Spleen (tissue), 11 donors: ENCODE data around the gene PCYT2. TPM values are rescaled to one million over a fixed set of nuclear protein-coding genes. Genes with fewer than 3 reads are reported as not detected.
"Not testable (repeated sequence)": the region's sequence is repeated elsewhere in the genome, so short reads cannot be mapped to it uniquely, and the experiment has no call there.

ENCODE experiments used
- DNase-seq: peaks from one replicate; pipeline ENCODE4 v3.0.0-alpha.2; 2020
- H3K27ac ChIP-seq, 8 donors: fragments of 200-600 bp; sonication (generic) in 7 of 8; 1 replicate in 4 of 8; 2 replicates in 4 of 8; pipeline versions ENCODE4 v1.5.0 to v1.8.0; 2016 to 2021; ENCODE audit warnings: inconsistent platforms in 4 of 8, mild to moderate bottlenecking in 4 of 8, moderate library complexity in 1 of 8
- H3K27me3 ChIP-seq, 7 donors: fragments of 200-600 bp; sonication (generic) in 6 of 7; replicated peaks in 1 of 7; 1 replicate in 4 of 7; 2 replicates in 3 of 7; pipeline versions ENCODE4 v1.5.0 to v1.8.0; 2016 to 2021; ENCODE audit warnings: inconsistent platforms in 3 of 7, mild to moderate bottlenecking in 1 of 7
- H3K36me3 ChIP-seq, 6 donors: fragments of 200-600 bp; sonication (generic) in 5 of 6; 1 replicate in 4 of 6; 2 replicates in 2 of 6; pipeline versions ENCODE4 v1.5.0 to v1.8.0; 2016 to 2021; ENCODE audit warnings: inconsistent platforms in 2 of 6
- H3K4me1 ChIP-seq, 6 donors: fragments of 200-600 bp; sonication (generic) in 5 of 6; 1 replicate in 3 of 6; 2 replicates in 3 of 6; pipeline versions ENCODE4 v1.5.0 to v1.8.0; 2016 to 2021; ENCODE audit warnings: inconsistent platforms in 3 of 6
- H3K4me3 ChIP-seq, 8 donors: fragments of 200-600 bp; sonication (generic) in 7 of 8; 1 replicate in 4 of 8; 2 replicates in 4 of 8; pipeline versions ENCODE4 v1.5.0 to v1.8.0; 2016 to 2021; ENCODE audit warnings: inconsistent platforms in 4 of 8, mild to moderate bottlenecking in 4 of 8, moderate library complexity in 2 of 8
- H3K9me3 ChIP-seq, 8 donors: fragments of 200-600 bp; sonication (generic) in 7 of 8; 1 replicate in 4 of 8; 2 replicates in 4 of 8; pipeline versions ENCODE4 v1.5.0 to v1.8.0; 2016 to 2021; ENCODE audit warnings: inconsistent platforms in 4 of 8
- CTCF ChIP-seq, 11 experiments: fragments of 200-600 bp in 7 of 11; fragments of 450-650 bp in 4 of 11; sonication (generic) in 4 of 11; IDR thresholded peaks in 8 of 11; conservative IDR thresholded peaks in 3 of 11; 1 replicate in 7 of 11; 2 replicates in 4 of 11; pipeline versions ENCODE4 v1.4.0 to v1.8.0; 2016 to 2021; ENCODE audit warnings: antibody characterized with exemption in 11 of 11, inconsistent platforms in 4 of 11, mild to moderate bottlenecking in 1 of 11
- POLR2A ChIP-seq, 3 donors: fragments of 450-650 bp; IDR thresholded peaks; one replicate each; pipeline ENCODE4 v1.5.1; 2017; ENCODE audit warnings: antibody characterized with exemption in 3 of 3, mild to moderate bottlenecking in 1 of 3
- POLR2AphosphoS5 ChIP-seq, 3 donors: sonication (generic); formaldehyde crosslinking; IDR thresholded peaks; one replicate each; pipeline ENCODE4 v1.5.1; 2017; ENCODE audit warnings: antibody characterized with exemption in 3 of 3
- WGBS, 5 donors: extraction: QIAGEN DNeasy Blood & Tissue Kit in 3 of 5; methylation state at CpG; one replicate each; pipeline versions ENCODE4 v1.1.5 to v1.1.7; 2013 to 2018; 5-methylcytosine and 5-hydroxymethylcytosine counted together
- intact Hi-C: fragments of 100-400 bp; cut with DNase I; formaldehyde crosslinking; loops from one replicate; pipeline ENCODE4 v1.15.0; 2023; ENCODE audit warnings: low total_unique reads
- polyA plus RNA-seq, 3 donors: library from polyadenylated mRNA; stranded (reverse); fragments of 200-250 nt; gene quantifications; one replicate each; pipeline ENCODE4 v1.2.1, GENCODE V29; 2013
- total RNA-seq, 7 donors: library from RNA; depleted of rRNA in 3 of 7; stranded (reverse); fragments of >200 nt in 3 of 7; fragmentation: NEBNext Ultra II Directional in 4 of 7; extraction: Animal tissue kit (Norgen Biotek cat#: 25700) in 4 of 7; gene quantifications; one replicate each; pipeline versions ENCODE4 v1.1.0 to v1.2.1, GENCODE V29; 2016 to 2021
- donor health status: healthy with polysubstance abuse.
- donor health status: DM: no; HTN: no; CAD: no; lungs with moderate emphysema.
- donor health status: DM: no; HTN: no; CAD: no.
- donor health status: Bipolar disorder and iron deficiency.
- donor health status: healthy.
- donor health status: DM: no; HTN: no; CAD: no.
- donor health status: DM: yes; HTN: yes; CAD: no.

Gene PCYT2
- total and polyA plus RNA-seq, 10 donors = 12.5 to 25.5 (median 16.2) TPM

- Histone ChIP-seq H3K27me3 (no peaks in the 10 kb centered on the region), H3K36me3 (peaks cover 0 to 42% (median 20%) of the 10 kb centered on the region in 6 donors), H3K9me3 (no peaks in the 10 kb centered on the region), H3K4me1 (peaks cover 34 to 97% (median 77%) of the 10 kb centered on the region in 6 donors), H3K27ac (peak overlapping the region in 6 of 8 donors; percentile 46 to 98 (median 96)), H3K4me3 (peak overlapping the region in 2 of 8 donors; percentile 39 to 61)
- WGBS, 5 donors = 91 to 95% (median 93%) methylated on average over 23 of the region's 23 CpGs
- no peak for DNase-seq
- intact Hi-C loops = no loop called here
- TF ChIP-seq POLR2AphosphoS5 (IDR thresholded peaks at IDR 0.05) (no peak), CTCF (IDR thresholded peaks at IDR 0.05 in 8 of 11, conservative IDR thresholded peaks at IDR 0.05 in 3 of 11) (no peak), POLR2A (IDR thresholded peaks at IDR 0.05) (no peak)
Measured at GRCh38 chr17:81921996-81922565, 10.9 kb upstream of the PCYT2 start.

GRCh38 chr17:81921537-81921862 lies 10.3 kb upstream of the PCYT2 start:
- peaks cover 39 to 97% (median 81%) of the 10 kb centered on the region in 6 donors for H3K4me1 ChIP-seq
- WGBS, 5 donors = 48 to 85% (median 57%) methylated on average over 3 of the region's 3 CpGs

GRCh38 chr17:81920612-81921536 lies 9.7 kb upstream of the PCYT2 start:
- H3K9me3 ChIP-seq = no peaks in the 10 kb centered on the region
- TF ChIP-seq POLR2A (IDR thresholded peaks at IDR 0.05) (no peak), POLR2AphosphoS5 (IDR thresholded peaks at IDR 0.05) (peak in 2 of 3 donors; percentile 30 to 36)
- DNase-seq = no peak
- H3K4me3 ChIP-seq = peak overlapping the region in 1 of 8 donors; percentile 21
- H3K4me1 ChIP-seq = peaks cover 36 to 97% (median 81%) of the 10 kb centered on the region in 6 donors
- peak overlapping the region in 7 of 8 donors; percentile 0 to 98 (median 95) for H3K27ac ChIP-seq
- peaks cover 0 to 43% (median 20%) of the 10 kb centered on the region in 6 donors for H3K36me3 ChIP-seq
- no peaks in the 10 kb centered on the region for H3K27me3 ChIP-seq
- 64 to 89% (median 78%) methylated on average over 21 to 33 of the region's 33 CpGs for WGBS, 5 donors
- intact Hi-C loops = no loop called here

More at GRCh38 chr17:81921537-81921862, 10.3 kb upstream of the PCYT2 start:
- intact Hi-C loops = no loop called here
- no peak overlapping the region for H3K4me3 ChIP-seq
- DNase-seq = no peak
- H3K27ac ChIP-seq = peak overlapping the region in 7 of 8 donors; percentile 0 to 98 (median 95)
- no peaks in the 10 kb centered on the region for H3K9me3 ChIP-seq
- TF ChIP-seq POLR2A (IDR thresholded peaks at IDR 0.05) (no peak), POLR2AphosphoS5 (IDR thresholded peaks at IDR 0.05) (no peak), CTCF (IDR thresholded peaks at IDR 0.05 in 8 of 11, conservative IDR thresholded peaks at IDR 0.05 in 3 of 11) (no peak)
- no peaks in the 10 kb centered on the region for H3K27me3 ChIP-seq
- H3K36me3 ChIP-seq = peaks cover 0 to 42% (median 20%) of the 10 kb centered on the region in 6 donors

GRCh38 chr17:81918832-81919545 lies 7.8 kb upstream of the PCYT2 start:
- no peak for TF ChIP-seq POLR2A (IDR thresholded peaks at IDR 0.05)
- TF ChIP-seq CTCF (IDR thresholded peaks at IDR 0.05 in 8 of 11, conservative IDR thresholded peaks at IDR 0.05 in 3 of 11) = no peak
- no peak for TF ChIP-seq POLR2AphosphoS5 (IDR thresholded peaks at IDR 0.05)
- H3K4me3 ChIP-seq = peak overlapping the region in 1 of 8 donors; percentile 99
- H3K9me3 ChIP-seq = no peaks in the 10 kb centered on the region
- peak overlapping the region in 3 of 8 donors; percentile 91 to 98 (median 92) for H3K27ac ChIP-seq
- peaks cover 2 to 62% (median 38%) of the 10 kb centered on the region in 6 donors for H3K36me3 ChIP-seq
- intact Hi-C loops = no loop called here
- peaks cover 22 to 88% (median 65%) of the 10 kb centered on the region in 6 donors for H3K4me1 ChIP-seq
- 60 to 79% (median 61%) methylated on average over 14 to 15 of the region's 15 CpGs for WGBS, 5 donors
- no peak for DNase-seq
- H3K27me3 ChIP-seq = no peaks in the 10 kb centered on the region

- 30 to 52% (median 38%) methylated on average over 9 of the region's 9 CpGs for WGBS, 5 donors
- intact Hi-C loops, H3K9me3 ChIP-seq, DNase-seq, H3K27me3 ChIP-seq: not testable (repeated sequence)
- H3K4me1 ChIP-seq = peaks cover 15 to 81% (median 58%) of the 10 kb centered on the region in 6 donors
- H3K36me3 ChIP-seq = peaks cover 2 to 69% (median 45%) of the 10 kb centered on the region in 6 donors
- peak overlapping the region in 7 of 8 donors; percentile 70 to 99 (median 95) for H3K4me3 ChIP-seq
- H3K27ac ChIP-seq = peak overlapping the region; percentile 61 to 98 (median 84)
Measured at GRCh38 chr17:81918333-81918669, 7.1 kb upstream of the PCYT2 start.
